ENCODE measurements around the gene ACD. TPM values are rescaled to one million over a fixed set of nuclear protein-coding genes. Genes with fewer than 3 reads are reported as not detected.
"Not testable (repeated sequence)": the region's sequence is repeated elsewhere in the genome, so short reads cannot be mapped to it uniquely, and the experiment has no call there.

Gene ACD
- 7.3 TPM for total RNA-seq

DNA sequence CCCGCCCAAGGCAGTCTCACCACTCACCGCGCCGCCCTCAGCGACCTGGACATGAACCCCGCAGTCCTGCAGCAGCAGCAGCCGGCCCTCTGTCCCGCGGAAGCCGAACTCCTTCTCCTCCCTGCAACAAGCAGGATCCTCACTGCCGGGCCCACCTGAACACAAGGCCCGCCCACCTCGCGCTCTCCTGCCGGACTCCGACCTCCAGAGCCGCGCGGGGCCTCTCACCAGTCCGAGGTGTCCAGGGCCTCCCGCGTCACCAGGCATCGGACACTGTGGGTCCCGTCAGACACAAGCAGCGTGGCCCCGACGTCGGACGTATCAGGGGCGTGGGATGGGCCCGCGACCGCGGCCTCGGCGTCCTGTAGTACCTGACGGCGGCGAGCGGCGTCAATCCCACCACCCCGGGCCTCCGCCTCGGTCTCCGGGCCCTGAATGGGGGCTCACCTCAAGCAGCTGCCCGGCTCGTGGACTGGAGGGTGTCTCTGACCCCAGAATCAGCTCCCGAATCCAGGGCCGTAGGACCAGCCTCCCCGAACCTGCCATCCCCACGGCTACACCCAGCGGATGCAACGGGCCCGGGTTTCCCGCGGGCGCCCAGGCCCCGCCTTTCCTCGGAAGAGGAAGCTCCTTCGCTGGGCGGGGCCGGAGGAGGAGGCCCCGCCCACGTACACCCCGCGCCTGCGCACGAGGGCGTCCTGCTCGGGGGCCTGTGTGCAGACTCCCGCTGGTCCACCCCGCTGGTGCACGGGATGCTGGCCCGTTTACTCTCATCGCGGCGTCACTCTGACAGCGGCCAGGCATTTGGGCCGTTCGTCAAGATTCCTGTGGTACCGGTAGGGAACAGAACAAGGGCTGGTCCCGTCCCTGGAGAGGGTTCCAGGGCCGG, at the start of gene ACD:
Gene ACD (minus strand): TSS at position 586 of the 889 bp plus-strand sequence. CDS start 40 bp downstream, at position 546.
- DNase-seq = peak; percentile 97

DNA sequence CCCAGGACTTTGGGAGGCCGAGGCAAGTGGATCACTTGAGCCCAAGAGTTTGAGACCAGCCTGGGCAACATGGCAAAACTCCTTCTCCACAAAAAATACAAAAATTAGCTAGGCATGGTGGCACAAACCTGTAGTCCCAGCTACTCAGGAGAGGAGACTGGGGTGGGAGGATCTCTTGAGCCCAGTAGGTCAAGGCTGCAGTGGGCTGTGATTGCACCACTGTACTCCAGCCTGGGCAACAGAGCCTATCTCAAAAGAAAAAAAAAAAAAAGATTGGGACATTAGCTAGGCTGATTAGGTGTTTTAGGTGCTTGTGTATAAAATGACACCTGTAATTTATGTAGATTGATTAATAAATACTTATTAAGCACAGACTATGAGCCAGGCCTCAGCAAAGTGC, 49.0 kb upstream of the ACD start:
- DNase-seq = no peak

DNA sequence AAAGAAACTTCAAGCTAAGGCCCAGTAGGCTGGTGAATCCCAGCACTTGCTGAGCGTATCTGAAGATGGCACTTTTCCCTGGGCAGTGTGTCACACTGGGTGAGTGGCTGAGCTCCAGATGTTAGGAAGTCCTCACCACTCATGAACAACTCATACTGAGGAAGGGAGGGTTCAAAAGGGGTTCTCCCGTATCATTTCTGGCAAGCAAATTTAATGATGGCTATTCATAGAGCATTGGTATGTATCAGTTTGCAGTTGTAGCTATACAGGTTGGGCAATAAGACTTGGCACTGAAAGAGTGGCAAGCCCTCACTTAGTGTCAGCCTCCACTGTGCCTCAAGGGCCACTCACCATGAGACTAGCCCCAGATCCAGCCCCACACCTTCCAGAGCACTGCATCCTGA, 48.3 kb upstream of the ACD start:
- DNase-seq = no peak

DNA sequence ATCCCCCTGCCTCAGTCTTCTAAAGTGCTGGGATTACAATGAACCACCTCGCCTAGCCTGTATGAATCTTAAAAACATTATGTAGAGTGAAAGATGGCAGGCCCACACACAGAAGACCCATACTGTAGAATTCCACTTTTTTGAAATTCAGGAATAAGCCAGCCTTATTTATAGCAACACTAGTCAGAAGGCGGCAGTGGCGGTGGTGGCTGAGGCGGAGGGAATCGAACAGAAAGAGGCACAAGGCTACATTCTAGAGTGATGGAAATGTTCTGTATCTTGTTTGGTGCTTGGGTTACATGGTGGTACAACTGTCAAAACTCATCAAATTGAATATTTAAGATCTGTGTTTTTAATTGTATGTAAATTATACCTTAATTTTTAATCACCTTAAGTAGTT, 47.7 kb upstream of the ACD start:
- DNase-seq = no peak

DNA sequence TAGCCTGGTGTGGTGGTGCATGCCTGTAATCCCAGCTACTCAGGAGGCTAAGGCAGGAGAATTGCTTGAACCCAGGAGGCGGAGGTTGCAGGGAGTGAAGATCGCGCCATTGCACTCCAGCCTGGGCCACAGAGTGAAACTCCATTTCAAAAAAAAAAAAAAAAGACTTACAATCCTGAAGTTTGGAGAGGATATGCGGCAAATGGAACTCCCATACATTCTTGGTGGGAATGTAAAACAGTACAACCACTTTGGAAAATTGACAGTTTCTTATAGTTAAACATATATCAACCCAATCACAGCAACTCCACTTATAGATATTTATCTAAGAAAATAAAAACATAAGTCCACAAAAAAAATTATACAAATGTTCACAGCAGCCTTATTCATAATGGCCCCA, 47.1 kb upstream of the ACD start:
- no peak for DNase-seq

DNA sequence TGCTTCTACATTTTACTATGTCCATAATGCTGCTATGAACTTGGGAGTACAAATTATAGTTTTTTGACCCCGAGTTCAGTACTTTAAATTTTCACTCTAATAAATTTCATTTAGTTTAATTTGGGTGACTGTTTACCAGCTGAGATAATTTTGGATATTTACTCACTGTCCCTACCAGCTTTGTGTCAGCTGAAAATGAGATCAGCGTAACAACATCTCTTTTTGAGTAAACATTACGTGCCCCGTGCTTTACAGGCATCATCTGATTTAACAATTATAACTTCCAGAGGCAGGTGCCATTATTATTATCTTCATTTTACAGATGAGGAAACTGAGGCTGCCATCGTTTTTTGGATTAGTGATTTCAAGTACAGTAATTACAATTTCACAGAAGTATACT, 44.0 kb upstream of the ACD start:
- DNase-seq = no peak

DNA sequence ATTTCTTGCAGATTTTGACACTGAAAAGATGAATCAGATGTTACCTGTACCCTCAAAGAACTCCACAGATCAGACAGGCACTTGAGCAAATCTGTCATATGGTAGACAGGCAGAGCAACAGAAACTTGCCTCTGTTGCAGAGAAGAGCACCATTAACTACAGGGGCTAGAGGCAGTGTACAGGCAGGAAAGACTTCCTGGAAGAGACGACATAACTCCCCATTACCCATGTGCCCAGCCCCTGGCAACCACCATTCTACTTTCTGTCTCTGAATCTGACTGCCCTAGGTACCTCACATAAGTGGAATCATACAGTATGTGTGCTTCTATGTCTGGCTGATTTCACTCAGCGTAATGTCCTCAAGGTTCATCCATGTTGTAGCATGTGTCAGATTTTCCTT, 43.6 kb upstream of the ACD start:
- no peak for DNase-seq

DNA sequence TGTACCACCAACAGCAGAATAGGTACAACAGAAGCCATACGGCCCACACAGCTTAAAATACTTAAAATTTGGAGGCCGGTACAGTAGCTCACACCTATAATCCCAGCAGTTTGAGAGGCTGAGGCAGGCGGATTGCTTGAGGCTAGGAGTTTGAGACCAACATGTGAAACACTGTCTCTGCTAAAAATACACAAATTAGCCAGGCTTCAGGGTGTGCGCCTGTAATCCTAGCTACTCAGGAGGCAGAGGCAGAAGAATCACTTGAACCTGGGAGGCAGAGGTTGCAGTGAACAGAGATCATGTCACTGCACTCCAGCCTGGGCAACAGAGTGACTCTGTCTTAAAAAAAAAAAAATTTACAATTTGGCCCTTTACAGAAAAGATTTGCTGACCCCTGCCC, 42.1 kb upstream of the ACD start:
- no peak for DNase-seq

DNA sequence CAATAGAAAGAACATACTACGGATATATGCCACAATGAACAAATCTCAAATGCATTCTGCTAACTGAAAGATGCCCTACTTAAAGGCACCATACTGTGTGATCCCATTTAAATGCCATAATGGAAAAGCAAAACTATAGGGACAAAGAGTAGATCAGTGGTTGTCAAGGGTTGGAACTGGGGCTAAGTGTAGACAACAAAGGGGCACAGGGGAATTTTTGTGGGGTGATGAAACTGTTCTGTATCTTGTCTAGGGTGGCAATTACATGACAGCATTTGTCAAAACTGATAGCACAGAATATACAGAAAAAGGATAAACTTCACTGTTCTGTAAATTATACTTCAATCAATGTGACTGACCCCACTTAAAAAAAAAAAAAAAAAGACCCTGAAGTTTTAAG, 41.4 kb upstream of the ACD start:
- no peak for DNase-seq

DNA sequence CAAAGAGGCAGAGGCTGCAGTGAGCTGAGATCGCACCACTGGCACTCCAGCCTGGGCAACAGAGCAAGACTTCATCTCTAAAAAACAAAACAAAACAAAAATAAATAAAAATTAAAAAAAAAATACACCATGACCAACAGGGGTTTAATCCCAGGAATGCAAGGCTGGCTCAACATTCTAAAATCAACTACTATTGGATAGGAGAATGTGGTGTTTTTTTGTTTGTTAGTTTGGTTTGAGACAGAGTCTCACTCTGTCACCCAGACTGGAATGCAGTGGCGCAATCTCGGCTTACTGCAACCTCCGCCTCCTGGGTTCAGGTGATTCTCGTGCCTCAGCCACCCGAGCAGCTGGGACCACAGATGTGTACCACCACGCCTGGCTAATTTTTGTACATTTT, 39.2 kb upstream of the ACD start:
- no peak for DNase-seq

DNA sequence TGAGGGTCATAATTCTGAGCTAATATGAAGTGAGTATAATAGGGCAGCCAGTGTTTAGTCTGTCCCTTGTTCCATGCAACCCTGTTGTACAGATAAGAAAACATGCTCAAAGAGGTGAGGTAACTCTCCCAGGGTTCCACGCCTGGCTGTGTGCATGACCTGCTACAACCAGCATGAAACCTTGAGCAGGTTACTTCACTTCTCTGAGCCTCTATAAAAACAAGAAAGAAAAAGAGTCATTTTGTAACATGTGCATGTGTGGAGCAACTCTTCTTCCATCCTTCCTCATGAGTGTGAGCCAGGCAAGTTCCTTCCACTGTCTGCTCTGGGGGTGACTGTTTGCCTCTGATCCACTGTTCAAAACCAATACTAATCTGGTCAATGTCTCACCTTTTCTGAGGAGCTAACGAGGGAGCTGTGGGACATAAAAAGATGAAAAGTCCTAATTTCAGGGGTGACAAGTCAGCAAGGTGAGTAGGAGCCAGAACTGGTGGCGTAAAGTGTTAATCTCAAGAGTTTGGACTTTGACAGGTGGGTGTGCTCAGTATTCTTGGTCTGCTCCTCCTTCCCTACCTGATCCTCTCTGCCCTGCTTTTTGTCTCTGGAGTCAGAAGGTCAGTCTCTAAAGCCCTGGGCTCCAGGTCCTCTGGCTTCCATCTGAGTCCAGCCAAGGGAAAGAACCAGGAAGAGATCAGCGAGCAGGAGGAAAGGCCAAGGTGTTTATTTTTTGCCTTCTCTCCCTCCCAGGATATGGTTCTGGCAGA, 37.5 kb upstream of the ACD start:
- DNase-seq = no peak

DNA sequence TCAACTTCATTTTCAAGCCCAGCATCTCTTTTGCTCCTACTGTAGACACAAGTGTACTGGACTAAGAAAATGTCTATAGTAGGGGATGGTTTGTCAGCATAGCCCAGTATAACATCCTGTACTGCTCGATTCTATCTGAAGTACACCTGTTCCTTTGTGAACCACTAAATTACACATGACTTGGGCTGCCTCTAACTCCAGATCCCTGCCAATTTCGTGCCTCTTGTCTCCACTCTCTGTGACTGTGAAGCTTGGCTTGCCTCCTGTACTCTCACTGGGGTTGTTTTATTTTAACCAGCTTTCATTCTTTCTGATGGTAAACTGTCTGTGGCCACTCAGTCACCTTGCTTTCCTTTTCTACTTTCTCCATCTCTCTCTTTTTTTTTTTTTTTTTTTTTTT, 34.6 kb upstream of the ACD start:
- no peak for DNase-seq

DNA sequence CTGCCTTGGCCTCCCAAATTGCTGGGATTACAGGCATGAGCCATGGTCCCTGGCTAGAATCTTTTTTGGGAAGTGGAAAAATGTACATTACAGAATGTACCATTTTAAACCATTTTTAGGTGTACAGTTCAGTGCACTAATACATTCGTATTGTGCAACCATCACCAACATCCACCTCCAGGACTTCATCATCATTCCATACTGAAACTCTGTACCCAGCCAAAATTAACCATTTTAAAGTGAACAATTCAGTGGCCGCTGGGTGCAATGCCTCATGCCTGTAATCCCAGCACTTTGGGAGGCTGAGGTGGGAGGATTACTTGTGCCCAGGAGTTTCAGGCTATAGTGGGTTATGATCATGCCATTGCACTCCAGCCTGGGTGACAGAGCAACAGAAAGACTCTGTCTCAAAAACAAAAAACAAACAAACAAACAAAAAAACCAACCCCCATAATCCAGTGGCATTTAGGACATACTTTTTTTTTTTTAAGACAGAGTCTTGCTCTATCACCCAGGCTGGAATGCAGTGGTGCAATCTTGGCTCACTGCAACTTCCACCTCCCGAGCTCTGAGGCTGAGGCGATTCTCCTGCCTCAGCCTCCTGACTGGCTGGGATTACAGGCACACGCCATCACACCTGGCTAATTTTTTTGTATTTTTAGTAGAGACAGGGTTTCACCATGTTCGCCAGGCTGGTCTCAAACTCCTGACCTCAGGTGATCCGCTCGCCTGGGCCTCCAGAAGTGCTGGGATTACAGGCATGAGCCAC, 33.6 kb upstream of the ACD start:
- DNase-seq = not testable (repeated sequence)

DNA sequence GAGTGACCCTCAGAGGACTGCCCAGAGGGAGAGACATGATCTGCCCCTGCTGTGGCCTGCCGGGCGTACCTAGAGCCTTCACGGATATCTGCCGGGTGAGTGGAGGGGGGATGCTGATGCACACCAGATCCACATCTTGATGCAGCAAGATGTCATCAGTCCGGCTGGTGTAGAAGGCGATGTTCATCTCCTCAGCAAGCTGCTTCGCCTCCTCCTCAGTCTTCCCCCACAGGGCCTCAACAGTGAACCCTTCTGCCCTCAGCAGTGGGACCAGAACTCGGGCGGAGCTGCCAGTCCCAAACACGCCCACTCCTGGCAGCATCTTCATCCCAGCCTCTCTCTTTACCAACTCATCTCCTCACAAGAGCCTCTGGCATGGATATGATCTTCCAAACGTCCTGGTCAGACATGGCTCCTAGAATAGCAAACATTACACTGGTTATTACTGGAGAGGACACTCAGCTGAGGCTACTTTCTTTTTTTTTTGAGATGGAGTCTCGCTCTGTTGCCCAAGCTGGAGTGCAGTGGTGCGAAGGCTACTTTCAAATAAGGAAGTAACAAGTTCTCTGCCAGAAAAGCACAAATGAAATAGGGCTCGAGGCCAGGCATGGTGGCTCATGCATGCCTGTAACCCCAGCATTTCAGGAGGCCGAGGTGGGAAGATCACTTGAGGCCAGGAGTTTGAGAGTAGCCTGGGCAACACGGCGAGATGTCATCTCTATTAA, 25.5 kb upstream of the ACD start:
- DNase-seq = no peak

DNA sequence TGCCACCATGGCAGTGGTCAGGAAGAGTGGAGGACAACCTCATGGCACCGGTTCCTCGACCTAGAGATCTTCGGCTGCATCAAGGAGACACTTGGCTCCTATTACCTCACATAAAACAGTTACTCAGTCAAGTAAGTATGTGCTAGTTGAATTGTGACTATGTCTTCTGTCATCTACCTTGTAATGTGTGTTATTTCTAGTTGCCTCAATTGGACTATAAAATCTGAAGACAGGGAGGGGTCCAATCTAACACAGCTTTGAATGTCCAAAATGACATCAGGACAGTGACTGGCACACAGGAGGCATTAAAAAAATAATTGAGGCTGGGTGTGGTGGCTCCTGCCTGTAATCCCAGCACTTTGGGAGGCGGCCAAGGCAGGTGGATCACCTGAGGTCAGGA, 23.7 kb upstream of the ACD start:
- no peak for DNase-seq

DNA sequence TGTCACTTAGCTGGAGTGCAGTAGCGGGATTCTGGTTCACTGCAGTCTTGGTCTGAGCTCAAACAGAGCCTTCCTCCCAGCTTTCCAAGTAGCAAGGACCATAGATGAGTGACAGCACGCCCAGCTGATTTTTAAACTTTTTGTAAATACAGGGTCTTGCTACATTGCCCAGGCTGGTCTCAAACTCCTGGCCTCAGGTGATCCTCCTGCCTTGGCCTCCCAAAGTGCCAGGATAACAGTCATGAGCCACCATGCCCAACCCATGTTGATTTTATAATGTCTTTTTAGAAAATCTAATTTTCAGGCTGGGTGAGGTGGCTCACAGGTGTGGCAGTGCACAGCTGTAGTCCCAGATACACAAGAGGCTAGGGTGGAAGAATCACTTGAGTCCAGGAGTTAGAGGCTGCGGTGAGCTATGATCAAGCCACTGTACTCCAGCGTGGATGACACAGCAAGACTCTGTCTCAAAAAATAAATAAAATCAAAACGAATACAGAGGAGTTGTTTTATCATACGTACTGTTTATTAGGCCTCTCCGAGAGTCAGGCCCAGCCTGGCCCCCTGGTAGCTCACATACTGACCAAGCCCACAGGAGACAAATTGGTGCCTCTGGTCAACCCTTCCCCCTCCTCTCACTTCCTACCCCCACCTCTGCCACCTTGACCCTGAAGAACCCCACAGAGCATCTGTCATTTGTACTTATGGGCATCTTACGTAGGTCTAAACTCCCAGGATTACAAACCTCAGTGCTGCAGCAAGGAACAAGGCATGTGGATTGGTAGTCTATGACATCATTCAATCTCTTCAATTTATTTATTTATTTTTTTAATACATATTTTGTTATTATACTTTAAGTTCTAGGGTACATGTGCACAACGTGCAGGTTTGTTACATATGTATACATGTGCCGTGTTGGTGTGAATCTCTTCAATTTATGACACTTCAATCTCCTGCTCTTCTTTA, 20.2 kb upstream of the ACD start:
- no peak for DNase-seq

DNA sequence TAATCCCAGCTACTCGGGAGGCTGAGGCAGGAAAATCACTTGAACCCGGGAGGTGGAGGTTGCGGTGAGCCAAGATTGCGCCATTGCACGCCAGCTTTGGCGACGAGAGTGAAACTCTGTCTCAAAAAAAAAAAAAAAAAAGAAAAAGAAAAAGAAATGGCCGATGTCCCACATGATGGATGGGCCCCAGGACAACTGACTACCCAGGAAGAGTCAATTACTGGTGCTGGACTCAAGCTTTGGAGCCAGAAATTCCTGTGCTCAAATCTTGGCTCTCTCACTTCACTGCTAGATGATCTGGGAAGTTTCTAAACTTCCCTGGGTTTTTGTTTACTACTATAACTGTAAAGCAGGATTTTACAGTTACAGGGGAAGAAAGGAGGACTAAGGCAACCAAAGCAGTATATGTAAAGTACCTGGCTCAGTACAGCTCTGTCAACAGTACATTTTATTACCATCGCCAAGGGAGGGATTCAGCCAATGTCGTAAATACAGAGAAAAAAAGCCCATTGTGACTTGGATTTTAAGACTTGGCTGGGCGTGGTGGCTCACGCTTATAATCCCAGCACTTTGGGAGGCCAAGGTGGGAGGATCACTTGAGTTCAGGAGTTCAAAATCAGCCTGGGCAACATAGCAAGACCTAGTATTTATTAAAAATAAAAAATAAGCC, 18.4 kb upstream of the ACD start:
- no peak for DNase-seq

DNA sequence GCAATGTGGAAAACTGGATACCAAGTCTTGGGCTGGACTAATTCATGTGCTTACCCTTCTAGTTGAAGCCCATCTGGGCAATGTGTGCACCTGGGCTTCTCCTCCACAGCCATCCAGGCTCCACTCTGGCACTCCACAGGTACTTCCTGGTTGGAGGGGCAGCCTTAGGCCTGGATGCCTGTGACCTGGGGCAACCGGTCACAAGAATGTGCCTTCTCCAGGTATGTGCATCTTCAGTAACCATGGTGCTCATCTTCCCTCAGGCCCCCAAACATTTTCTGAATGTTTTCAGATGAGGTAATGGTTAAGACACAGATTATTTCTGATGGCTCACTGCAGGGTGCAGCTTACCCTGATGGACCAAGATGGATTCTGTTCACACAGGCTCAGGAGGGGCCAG, 17.7 kb upstream of the ACD start:
- no peak for DNase-seq

DNA sequence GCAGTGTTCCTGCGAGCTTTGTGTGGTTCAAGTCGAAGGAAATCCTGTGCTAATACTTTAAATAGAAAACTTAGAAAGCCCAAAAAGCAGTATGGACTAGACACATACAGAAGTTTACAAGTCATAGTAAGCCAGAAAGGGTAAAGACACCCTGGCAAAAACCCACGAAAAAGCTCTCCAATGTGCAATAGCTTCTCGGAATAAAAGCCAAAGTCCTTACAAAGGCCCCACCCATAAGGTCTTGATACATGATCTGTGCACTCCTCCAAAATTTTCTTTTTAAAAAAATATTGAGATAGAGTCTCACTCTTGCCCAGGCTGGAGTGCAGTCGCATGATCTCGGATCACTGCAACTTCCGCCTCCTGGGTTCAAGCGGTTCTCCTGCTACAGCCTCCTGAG, 16.9 kb upstream of the ACD start:
- DNase-seq = no peak

DNA sequence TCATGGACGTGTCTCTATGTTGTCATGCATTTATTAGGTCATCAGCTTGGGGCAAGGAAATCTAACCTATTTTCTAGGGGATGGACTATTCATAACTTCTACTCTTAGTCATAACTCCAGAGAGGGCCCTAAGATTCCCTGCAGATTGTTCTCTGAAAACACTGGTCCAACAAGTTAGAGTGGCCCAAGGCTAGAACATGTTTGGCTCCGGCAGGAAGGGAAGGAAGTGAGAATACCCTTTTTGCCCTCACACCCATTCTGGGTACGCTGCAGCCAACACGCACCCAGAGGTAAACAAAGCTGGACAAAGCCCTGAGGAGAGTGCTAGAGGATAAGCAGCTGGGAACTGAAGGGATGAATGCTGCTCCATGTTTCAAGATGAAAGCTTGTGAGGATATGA, 16.5 kb upstream of the ACD start:
- DNase-seq = no peak

Measured in tongue (tissue), 2 donors.